ENCODE results near the gene CCK. TPM values are rescaled to one million over a fixed set of nuclear protein-coding genes. Genes with fewer than 3 reads are reported as not detected.

The CCK gene
- polyA plus RNA-seq, 3 donors: not detected

- TF ChIP-seq, protein P1, sequence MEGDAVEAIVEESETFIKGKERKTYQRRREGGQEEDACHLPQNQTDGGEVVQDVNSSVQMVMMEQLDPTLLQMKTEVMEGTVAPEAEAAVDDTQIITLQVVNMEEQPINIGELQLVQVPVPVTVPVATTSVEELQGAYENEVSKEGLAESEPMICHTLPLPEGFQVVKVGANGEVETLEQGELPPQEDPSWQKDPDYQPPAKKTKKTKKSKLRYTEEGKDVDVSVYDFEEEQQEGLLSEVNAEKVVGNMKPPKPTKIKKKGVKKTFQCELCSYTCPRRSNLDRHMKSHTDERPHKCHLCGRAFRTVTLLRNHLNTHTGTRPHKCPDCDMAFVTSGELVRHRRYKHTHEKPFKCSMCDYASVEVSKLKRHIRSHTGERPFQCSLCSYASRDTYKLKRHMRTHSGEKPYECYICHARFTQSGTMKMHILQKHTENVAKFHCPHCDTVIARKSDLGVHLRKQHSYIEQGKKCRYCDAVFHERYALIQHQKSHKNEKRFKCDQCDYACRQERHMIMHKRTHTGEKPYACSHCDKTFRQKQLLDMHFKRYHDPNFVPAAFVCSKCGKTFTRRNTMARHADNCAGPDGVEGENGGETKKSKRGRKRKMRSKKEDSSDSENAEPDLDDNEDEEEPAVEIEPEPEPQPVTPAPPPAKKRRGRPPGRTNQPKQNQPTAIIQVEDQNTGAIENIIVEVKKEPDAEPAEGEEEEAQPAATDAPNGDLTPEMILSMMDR (IDR thresholded peaks at IDR 0.05): no peak
- Mint-ChIP-seq H3K9me3 (peaks cover 5 to 21% (median 9%) of the 10 kb centered on the region in 7 donors), H3K36me3 (no peaks in the 10 kb centered on the region), H3K27ac (no peak overlapping the region), H3K4me3 (peak overlapping the region in 1 of 2 donors; percentile 60), H3K4me1 (peaks cover 8% of the 10 kb centered on the region), H3K27me3 (ENCODE audit: low read depth in 3 of 3) (peaks cover 65 to 74% (median 65%) of the 10 kb centered on the region in 3 donors)
- H3K9ac ChIP-seq (ENCODE audit: insufficient read depth, low read length, poor library complexity, severe bottlenecking): no peak overlapping the region
- no peak overlapping the region for H2AFZ ChIP-seq (ENCODE audit: insufficient read depth, low read depth, low read length, poor library complexity, severe bottlenecking)
- no peaks in the 10 kb centered on the region for H3K36me3 ChIP-seq (replicated peaks in 1 of 2; ENCODE audit: control insufficient read depth in 1 of 2, insufficient read depth in 2 of 2, low read length in 2 of 2)
- no peak for DNase-seq
- intact Hi-C loops (cut with micrococcal nuclease): no loop called here
- 100% methylated on average over 1 of the region's 2 CpGs for WGBS (ENCODE audit: insufficient coverage)
- H3K27ac ChIP-seq (ENCODE audit: low read depth in 1 of 2, low read length in 2 of 2): no peak overlapping the region
- peaks cover 0 to 2% of the 10 kb centered on the region in 2 donors for H3K4me1 ChIP-seq (ENCODE audit: control insufficient read depth in 1 of 2, insufficient read depth in 2 of 2, low read length in 2 of 2)
- no peak overlapping the region for H3K4me2 ChIP-seq (replicated peaks; ENCODE audit: extremely low read depth, low read length, poor library complexity, severe bottlenecking)
- peaks cover 4 to 21% of the 10 kb centered on the region in 2 donors for H3K9me3 ChIP-seq (replicated peaks in 1 of 2; ENCODE audit: control insufficient read depth in 1 of 2, insufficient read depth in 1 of 2, low read length in 2 of 2)
- H3K4me3 ChIP-seq (replicated peaks in 1 of 3; ENCODE audit: low read depth in 2 of 3, low read length in 3 of 3): no peak overlapping the region
- H3K27me3 ChIP-seq (ENCODE audit: control insufficient read depth in 2 of 2, insufficient read depth in 2 of 2, low read length in 2 of 2): peaks cover 43 to 69% of the 10 kb centered on the region in 2 donors
- no peaks in the 10 kb centered on the region for H3K79me2 ChIP-seq (ENCODE audit: insufficient read depth, low read length)
- H4K20me1 ChIP-seq (ENCODE audit: insufficient read depth, low read length): no peaks in the 10 kb centered on the region
Observed at GRCh38 chr3:42262525-42262924, 3.5 kb downstream of the CCK start.

GRCh38 chr3:42257007-42257406, 9.0 kb downstream of the CCK start:
- Histone ChIP-seq H3K9ac (ENCODE audit: insufficient read depth, low read length, poor library complexity, severe bottlenecking) (no peak overlapping the region), H3K79me2 (ENCODE audit: insufficient read depth, low read length) (no peaks in the 10 kb centered on the region), H3K4me1 (ENCODE audit: control insufficient read depth in 1 of 2, insufficient read depth in 2 of 2, low read length in 2 of 2) (no peaks in the 10 kb centered on the region), H3K4me3 (replicated peaks in 1 of 3; ENCODE audit: low read depth in 2 of 3, low read length in 3 of 3) (no peak overlapping the region), H3K9me3 (replicated peaks in 1 of 2; ENCODE audit: control insufficient read depth in 1 of 2, insufficient read depth in 1 of 2, low read length in 2 of 2) (no peaks in the 10 kb centered on the region), H3K27ac (ENCODE audit: low read depth in 1 of 2, low read length in 2 of 2) (no peak overlapping the region), H3K36me3 (replicated peaks in 1 of 2; ENCODE audit: control insufficient read depth in 1 of 2, insufficient read depth in 2 of 2, low read length in 2 of 2) (no peaks in the 10 kb centered on the region), H3K27me3 (ENCODE audit: control insufficient read depth in 2 of 2, insufficient read depth in 2 of 2, low read length in 2 of 2) (peaks cover 11 to 25% of the 10 kb centered on the region in 2 donors), H3K4me2 (replicated peaks; ENCODE audit: extremely low read depth, low read length, poor library complexity, severe bottlenecking) (no peak overlapping the region), H4K20me1 (ENCODE audit: insufficient read depth, low read length) (no peaks in the 10 kb centered on the region), H2AFZ (ENCODE audit: insufficient read depth, low read depth, low read length, poor library complexity, severe bottlenecking) (no peak overlapping the region)
- Mint-ChIP-seq H3K36me3 (no peaks in the 10 kb centered on the region), H3K4me1 (no peaks in the 10 kb centered on the region), H3K4me3 (no peak overlapping the region), H3K9me3 (peaks cover 0 to 2% (median 0%) of the 10 kb centered on the region in 7 donors), H3K27me3 (ENCODE audit: low read depth in 3 of 3) (peaks cover 16 to 35% (median 27%) of the 10 kb centered on the region in 3 donors), H3K27ac (no peak overlapping the region)
- WGBS (ENCODE audit: insufficient coverage): 89% methylated on average over 2 of the region's 7 CpGs
- TF ChIP-seq, protein P1 (IDR thresholded peaks at IDR 0.05): no peak
- intact Hi-C loops (cut with micrococcal nuclease): no loop called here
- DNase-seq: no peak
